ENCODE results near the gene MALAT1. TPM values are rescaled to one million over a fixed set of nuclear protein-coding genes. Genes with fewer than 3 reads are reported as not detected.

Gene MALAT1
- total and polyA plus RNA-seq, 2 of the 13 experiments (the other 11 are each of a cell fraction or from before 2014, with no cell fraction given) = 143 to 1,237 TPM

GRCh38 chr11:65546217-65546958, 47.5 kb downstream of the MALAT1 start (continued):
- TF ChIP-seq ZNF687 (CRISPR knock-in tag; IDR thresholded peaks at IDR 0.05) (peak; percentile 88), GABPB1 (CRISPR knock-in tag; IDR thresholded peaks at IDR 0.05) (peak; percentile 89), NFAT5 (CRISPR knock-in tag; IDR thresholded peaks at IDR 0.05) (no peak), PHF21A (CRISPR knock-in tag; IDR thresholded peaks at IDR 0.05) (peak; percentile 72; the same call in 1 of the 2 replicates), CHD4 (IDR thresholded peaks at IDR 0.05; ENCODE audit: borderline replicate concordance, low read length) (no peak), BRD4 (CRISPR knock-in tag; IDR thresholded peaks at IDR 0.05) (0 out of 2 replicates have a peak, but pooled peaks have one; percentile 49), PHF8 (CRISPR knock-in tag; IDR thresholded peaks at IDR 0.05) (peak; percentile 60), DNMT1 (CRISPR knock-in tag; IDR thresholded peaks at IDR 0.05) (no peak), ZNF574 (CRISPR knock-in tag; IDR thresholded peaks at IDR 0.05) (peak; percentile 53; the same call in 1 of the 2 replicates), CENPT (CRISPR knock-in tag; IDR thresholded peaks at IDR 0.05; ENCODE audit: low read depth) (no peak), SNAI1 (CRISPR knock-in tag; IDR thresholded peaks at IDR 0.05; ENCODE audit: borderline replicate concordance) (no peak)
- TF ChIP-seq, protein P1, sequence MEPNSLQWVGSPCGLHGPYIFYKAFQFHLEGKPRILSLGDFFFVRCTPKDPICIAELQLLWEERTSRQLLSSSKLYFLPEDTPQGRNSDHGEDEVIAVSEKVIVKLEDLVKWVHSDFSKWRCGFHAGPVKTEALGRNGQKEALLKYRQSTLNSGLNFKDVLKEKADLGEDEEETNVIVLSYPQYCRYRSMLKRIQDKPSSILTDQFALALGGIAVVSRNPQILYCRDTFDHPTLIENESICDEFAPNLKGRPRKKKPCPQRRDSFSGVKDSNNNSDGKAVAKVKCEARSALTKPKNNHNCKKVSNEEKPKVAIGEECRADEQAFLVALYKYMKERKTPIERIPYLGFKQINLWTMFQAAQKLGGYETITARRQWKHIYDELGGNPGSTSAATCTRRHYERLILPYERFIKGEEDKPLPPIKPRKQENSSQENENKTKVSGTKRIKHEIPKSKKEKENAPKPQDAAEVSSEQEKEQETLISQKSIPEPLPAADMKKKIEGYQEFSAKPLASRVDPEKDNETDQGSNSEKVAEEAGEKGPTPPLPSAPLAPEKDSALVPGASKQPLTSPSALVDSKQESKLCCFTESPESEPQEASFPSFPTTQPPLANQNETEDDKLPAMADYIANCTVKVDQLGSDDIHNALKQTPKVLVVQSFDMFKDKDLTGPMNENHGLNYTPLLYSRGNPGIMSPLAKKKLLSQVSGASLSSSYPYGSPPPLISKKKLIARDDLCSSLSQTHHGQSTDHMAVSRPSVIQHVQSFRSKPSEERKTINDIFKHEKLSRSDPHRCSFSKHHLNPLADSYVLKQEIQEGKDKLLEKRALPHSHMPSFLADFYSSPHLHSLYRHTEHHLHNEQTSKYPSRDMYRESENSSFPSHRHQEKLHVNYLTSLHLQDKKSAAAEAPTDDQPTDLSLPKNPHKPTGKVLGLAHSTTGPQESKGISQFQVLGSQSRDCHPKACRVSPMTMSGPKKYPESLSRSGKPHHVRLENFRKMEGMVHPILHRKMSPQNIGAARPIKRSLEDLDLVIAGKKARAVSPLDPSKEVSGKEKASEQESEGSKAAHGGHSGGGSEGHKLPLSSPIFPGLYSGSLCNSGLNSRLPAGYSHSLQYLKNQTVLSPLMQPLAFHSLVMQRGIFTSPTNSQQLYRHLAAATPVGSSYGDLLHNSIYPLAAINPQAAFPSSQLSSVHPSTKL (CRISPR knock-in tag; IDR thresholded peaks at IDR 0.05) = 0 out of 2 replicates have a peak, but pooled peaks have one; percentile 17

Measured in HepG2 (cell line).